Measurements from ENCODE around the gene OLIG2.

The OLIG2 gene

DNA sequence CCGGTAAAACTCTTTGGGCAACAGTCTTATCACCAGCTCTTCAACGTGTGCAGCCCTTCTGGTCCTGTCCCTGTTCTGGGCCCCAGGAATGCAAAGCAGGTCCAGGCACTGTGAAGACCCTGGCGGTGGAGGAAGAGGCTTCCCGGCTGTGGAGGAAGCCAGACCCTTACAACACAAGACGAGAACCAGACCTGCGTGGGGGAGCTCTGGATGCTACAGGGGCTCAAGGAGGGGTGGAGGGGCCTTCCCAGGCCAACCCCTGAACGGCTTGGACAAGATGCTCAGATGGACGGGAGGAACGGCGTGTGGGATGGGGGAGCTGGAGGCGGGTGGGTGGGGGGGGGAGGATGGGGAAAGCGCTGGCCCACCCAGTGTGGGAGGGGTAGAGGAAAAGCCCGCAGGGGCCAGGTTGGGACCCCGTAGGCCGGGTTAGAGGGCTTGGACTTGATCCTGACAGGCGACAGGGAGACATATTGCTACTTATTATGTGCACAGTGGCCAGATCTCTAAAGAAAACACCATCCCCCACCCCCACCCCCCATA is 5.1 kb upstream of the OLIG2 start:
- no peak for DNase-seq

DNA sequence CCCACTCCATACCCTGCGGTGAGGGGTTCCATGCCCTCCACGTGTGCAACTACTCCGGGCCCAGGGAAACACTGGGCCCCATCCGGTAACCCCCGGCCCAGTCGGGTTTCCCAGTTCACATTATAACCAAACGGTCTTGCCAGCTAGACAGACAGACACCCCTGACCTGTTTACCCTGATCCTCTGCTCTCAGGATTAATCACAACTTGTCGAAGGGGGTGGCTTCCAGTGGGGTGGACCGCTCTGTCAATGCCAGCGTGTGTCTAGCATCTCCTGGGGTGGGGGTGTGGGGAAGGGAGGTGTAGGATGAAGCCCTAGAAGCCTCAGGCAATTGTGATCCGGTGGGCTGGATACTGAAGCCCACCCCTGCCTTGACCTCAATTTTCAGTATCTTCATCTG is 4.6 kb upstream of the OLIG2 start:
- no peak for DNase-seq

DNA sequence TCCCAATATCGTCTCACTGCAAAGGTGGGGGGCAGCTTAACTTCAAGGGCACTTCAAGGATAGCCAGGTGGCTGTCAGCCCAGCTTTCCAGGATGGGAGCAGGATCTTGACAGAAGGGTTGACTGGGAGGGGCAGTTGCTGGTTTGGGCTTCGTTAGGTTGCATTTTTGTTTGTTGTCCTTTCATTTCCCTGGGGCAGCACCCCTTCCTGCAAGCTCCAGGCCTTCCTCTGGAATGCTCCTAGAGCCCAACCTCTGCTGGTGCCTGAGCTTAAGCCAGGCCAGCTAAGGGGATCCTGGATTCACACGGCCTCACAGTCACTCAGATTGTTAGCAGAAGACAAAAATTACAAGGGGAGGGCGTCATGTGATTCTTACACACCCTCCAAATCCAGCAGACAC is 4.1 kb upstream of the OLIG2 start:
- no peak for DNase-seq

DNA sequence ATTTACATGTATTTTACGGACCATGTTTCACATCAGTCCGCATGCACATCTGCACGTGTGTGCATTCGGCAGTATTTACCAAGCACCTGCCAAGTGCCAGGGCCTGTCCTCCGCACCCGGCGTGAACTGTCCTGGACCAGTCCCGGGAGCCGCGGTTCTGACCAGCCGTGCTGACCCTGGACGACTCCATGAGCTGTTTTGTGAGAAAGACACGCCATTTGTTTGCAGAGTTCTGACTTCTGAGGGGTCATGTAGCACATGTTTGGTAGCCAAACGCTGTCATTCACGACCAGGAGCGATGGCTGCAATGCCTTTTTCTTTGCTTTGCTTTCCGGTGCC is 3.3 kb upstream of the OLIG2 start:
- DNase-seq = no peak

DNA sequence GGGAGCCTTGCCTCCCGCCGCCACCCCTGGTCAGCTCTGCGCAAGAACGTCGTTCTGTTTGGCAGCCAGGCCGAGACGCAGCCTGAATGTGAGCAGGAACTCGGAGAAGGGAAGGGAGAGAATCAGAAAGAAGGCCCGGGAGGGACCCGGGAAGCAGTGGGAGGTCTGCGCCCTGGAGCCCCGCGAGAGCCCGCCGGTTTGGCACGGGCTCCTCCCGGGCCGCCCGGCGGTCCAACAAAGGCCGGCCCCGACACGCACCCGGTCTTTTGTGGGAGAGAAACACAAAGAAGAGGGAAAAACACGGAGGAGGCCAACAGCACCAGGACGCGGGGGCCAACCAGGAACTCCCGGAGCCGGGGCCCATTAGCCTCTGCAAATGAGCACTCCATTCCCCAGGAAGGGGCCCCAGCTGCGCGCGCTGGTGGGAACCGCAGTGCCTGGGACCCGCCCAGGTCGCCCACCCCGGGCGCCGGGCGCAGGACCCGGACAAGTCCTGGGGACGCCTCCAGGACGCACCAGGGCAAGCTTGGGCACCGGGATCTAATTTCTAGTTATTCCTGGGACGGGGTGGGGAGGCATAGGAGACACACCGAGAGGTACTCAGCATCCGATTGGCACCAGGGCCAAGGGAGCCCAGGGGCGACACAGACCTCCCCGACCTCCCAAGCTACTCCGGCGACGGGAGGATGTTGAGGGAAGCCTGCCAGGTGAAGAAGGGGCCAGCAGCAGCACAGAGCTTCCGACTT is 2.7 kb upstream of the OLIG2 start:
- no peak for DNase-seq

DNA sequence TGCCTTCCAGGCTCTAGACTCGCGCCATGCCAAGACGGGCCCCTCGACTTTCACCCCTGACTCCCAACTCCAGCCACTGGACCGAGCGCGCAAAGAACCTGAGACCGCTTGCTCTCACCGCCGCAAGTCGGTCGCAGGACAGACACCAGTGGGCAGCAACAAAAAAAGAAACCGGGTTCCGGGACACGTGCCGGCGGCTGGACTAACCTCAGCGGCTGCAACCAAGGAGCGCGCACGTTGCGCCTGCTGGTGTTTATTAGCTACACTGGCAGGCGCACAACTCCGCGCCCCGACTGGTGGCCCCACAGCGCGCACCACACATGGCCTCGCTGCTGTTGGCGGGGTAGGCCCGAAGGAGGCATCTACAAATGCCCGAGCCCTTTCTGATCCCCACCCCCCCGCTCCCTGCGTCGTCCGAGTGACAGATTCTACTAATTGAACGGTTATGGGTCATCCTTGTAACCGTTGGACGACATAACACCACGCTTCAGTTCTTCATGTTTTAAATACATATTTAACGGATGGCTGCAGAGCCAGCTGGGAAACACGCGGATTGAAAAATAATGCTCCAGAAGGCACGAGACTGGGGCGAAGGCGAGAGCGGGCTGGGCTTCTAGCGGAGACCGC is 2.0 kb upstream of the OLIG2 start:
- DNase-seq = no peak

DNA sequence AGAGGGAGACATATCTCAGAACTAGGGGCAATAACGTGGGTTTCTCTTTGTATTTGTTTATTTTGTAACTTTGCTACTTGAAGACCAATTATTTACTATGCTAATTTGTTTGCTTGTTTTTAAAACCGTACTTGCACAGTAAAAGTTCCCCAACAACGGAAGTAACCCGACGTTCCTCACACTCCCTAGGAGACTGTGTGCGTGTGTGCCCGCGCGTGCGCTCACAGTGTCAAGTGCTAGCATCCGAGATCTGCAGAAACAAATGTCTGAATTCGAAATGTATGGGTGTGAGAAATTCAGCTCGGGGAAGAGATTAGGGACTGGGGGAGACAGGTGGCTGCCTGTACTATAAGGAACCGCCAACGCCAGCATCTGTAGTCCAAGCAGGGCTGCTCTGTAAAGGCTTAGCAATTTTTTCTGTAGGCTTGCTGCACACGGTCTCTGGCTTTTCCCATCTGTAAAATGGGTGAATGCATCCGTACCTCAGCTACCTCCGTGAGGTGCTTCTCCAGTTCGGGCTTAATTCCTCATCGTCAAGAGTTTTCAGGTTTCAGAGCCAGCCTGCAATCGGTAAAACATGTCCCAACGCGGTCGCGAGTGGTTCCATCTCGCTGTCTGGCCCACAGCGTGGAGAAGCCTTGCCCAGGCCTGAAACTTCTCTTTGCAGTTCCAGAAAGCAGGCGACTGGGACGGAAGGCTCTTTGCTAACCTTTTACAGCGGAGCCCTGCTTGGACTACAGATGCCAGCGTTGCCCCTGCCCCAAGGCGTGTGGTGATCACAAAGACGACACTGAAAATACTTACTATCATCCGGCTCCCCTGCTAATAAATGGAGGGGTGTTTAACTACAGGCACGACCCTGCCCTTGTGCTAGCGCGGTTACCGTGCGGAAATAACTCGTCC is 1.3 kb upstream of the OLIG2 start:
- DNase-seq = no peak

DNA sequence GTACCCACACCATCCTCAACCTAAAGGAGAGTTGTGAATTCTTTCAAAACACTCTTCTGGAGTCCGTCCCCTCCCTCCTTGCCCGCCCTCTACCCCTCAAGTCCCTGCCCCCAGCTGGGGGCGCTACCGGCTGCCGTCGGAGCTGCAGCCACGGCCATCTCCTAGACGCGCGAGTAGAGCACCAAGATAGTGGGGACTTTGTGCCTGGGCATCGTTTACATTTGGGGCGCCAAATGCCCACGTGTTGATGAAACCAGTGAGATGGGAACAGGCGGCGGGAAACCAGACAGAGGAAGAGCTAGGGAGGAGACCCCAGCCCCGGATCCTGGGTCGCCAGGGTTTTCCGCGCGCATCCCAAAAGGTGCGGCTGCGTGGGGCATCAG is 638 bp upstream of the OLIG2 start:
- DNase-seq = no peak

DNA sequence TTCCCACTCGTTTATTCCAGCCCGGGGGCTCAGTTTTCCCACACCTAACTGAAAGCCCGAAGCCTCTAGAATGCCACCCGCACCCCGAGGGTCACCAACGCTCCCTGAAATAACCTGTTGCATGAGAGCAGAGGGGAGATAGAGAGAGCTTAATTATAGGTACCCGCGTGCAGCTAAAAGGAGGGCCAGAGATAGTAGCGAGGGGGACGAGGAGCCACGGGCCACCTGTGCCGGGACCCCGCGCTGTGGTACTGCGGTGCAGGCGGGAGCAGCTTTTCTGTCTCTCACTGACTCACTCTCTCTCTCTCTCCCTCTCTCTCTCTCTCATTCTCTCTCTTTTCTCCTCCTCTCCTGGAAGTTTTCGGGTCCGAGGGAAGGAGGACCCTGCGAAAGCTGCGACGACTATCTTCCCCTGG is 716 bp downstream of the OLIG2 start:
- no peak for DNase-seq

DNA sequence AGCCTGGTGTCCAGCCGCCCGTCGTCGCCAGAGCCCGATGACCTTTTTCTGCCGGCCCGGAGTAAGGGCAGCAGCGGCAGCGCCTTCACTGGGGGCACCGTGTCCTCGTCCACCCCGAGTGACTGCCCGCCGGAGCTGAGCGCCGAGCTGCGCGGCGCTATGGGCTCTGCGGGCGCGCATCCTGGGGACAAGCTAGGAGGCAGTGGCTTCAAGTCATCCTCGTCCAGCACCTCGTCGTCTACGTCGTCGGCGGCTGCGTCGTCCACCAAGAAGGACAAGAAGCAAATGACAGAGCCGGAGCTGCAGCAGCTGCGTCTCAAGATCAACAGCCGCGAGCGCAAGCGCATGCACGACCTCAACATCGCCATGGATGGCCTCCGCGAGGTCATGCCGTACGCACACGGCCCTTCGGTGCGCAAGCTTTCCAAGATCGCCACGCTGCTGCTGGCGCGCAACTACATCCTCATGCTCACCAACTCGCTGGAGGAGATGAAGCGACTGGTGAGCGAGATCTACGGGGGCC is 1.2 kb downstream of the OLIG2 start:
- DNase-seq = no peak

DNA sequence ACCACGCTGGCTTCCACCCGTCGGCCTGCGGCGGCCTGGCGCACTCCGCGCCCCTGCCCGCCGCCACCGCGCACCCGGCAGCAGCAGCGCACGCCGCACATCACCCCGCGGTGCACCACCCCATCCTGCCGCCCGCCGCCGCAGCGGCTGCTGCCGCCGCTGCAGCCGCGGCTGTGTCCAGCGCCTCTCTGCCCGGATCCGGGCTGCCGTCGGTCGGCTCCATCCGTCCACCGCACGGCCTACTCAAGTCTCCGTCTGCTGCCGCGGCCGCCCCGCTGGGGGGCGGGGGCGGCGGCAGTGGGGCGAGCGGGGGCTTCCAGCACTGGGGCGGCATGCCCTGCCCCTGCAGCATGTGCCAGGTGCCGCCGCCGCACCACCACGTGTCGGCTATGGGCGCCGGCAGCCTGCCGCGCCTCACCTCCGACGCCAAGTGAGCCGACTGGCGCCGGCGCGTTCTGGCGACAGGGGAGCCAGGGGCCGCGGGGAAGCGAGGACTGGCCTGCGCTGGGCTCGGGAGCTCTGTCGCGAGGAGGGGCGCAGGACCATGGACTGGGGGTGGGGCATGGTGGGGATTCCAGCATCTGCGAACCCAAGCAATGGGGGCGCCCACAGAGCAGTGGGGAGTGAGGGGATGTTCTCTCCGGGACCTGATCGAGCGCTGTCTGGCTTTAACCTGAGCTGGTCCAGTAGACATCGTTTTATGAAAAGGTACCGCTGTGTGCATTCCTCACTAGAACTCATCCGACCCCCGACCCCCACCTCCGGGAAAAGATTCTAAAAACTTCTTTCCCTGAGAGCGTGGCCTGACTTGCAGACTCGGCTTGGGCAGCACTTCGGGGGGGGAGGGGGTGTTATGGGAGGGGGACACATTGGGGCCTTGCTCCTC is 1.9 kb downstream of the OLIG2 start:
- DNase-seq = no peak

DNA sequence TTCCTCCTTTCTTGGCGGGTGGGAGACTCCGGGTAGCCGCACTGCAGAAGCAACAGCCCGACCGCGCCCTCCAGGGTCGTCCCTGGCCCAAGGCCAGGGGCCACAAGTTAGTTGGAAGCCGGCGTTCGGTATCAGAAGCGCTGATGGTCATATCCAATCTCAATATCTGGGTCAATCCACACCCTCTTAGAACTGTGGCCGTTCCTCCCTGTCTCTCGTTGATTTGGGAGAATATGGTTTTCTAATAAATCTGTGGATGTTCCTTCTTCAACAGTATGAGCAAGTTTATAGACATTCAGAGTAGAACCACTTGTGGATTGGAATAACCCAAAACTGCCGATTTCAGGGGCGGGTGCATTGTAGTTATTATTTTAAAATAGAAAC is 2.5 kb downstream of the OLIG2 start:
- DNase-seq = no peak

DNA sequence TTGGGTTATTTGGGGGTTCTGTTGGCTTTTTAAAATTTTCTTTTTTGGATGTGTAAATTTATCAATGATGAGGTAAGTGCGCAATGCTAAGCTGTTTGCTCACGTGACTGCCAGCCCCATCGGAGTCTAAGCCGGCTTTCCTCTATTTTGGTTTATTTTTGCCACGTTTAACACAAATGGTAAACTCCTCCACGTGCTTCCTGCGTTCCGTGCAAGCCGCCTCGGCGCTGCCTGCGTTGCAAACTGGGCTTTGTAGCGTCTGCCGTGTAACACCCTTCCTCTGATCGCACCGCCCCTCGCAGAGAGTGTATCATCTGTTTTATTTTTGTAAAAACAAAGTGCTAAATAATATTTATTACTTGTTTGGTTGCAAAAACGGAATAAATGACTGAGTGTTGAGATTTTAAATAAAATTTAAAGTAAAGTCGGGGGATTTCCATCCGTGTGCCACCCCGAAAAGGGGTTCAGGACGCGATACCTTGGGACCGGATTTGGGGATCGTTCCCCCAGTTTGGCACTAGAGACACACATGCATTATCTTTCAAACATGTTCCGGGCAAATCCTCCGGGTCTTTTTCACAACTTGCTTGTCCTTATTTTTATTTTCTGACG is 3.1 kb downstream of the OLIG2 start:
- no peak for DNase-seq

DNA sequence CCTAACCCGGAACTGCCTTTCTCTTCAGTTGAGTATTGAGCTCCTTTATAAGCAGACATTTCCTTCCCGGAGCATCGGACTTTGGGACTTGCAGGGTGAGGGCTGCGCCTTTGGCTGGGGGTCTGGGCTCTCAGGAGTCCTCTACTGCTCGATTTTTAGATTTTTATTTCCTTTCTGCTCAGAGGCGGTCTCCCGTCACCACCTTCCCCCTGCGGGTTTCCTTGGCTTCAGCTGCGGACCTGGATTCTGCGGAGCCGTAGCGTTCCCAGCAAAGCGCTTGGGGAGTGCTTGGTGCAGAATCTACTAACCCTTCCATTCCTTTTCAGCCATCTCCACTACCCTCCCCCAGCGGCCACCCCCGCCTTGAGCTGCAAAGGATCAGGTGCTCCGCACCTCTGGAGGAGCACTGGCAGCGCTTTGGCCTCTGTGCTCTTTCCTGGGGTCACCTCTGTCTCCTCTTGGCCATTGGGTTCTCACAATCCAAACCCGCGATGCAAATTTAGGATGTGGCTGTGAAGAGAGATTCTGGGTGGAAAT is 3.7 kb downstream of the OLIG2 start:
- DNase-seq = no peak

DNA sequence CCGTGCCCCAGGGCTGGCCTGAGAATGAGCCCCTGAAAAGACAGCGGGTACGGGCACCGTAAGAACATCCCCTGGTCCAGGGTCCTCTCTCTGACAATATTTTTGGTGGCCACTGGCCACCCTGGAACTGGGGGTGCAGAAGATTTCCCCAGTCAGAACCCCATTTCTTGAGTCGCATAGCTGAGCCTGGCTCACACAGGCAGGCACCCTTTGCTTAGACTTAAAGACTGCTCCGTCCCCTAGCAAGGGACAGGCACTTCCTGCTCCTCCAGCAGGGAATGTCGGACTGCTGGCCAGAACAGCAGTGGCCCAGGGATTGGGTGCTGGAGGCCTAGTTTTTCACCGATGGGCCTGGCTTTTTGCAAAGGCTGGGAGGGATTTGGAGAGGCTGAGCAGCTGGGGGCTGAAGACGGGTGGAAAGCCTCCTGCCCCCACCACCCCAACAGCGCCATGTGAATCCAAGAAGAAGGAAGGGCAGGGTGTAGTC is 4.3 kb downstream of the OLIG2 start:
- DNase-seq = no peak

DNA sequence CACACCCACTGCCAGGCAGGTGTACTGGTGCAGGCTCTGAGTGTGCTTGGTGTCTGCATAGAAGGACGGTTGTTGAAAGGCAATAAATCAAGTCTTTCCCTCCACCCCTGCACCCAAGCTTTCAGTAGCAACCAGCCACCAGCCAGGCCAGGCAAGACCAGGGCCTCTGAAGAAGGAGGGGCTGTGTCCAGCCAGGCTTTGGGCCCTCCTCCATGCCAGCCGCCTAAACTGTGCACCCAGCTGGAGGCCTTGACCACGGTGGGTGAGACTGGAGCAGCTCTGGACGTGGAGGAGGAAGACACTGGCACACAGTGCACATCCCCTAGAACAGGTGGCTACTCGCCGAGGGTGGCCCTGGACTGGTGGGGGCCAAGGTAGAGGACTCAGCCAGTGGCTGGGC is 4.9 kb downstream of the OLIG2 start:
- no peak for DNase-seq

DNA sequence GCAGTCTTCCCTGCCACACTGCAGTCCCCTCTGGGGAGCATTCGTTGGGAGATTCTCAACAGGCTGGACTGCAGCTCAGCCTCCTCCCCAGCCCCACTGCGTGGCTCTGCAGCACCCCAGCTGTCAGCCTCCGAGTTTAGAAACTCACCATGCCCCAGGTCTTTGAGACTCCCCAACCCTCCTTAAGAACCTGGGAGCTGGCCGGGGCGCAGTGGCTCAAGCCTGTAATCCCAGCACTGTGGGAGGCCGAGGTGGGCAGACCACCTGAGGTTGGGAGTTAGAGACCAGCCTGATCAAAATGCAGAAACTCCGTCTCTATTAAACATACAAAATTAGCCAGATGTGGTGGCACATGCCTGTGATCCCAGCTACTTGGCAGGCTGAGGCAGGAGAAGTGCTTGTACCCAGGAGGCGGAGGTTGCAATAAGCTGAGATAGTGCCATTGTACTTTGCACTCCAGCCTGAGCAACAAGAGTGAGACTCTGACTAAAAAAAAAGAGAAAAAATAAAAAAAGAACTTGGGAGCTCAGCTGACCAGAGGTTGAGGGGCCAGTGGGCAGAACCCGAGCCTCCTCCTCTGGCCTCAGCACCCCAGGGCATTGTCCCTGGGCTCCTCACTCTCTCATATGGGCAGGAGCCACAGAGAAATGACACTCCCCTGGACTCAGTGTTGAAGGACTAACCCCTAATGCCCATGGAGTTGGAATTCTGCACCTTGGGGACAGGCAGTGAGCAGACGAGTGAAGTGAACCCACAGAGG is 5.6 kb downstream of the OLIG2 start:
- no peak for DNase-seq

DNA sequence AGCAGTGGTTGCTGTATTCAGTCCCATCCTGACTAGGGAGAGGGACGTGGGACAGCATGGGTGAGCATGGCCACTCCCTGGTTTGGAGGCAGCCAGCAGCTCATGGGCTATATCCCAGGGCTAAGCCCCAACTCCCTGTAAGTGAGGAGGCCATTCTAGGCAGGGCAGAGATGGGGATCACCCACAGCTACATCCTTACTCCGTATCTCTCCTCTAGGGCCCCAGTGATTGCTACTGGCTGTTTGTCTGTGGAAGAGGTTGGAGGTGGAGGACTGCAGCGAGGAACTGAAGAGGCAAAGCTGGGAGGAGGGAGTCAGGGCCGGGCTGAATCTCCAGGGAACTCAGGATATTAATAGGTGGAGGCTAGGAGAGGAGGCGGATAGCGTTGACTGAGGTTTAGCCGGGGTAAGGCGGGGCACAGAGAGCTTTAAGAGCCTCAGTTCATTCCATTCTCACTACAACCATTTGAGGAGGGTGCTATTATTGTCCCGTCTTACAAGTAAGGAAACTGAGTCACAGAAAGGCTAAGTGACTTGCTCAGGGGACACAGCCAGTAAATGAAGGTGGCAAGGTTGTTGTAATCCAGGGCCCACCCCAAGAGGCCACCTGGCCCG is 6.8 kb downstream of the OLIG2 start:
- no peak for DNase-seq

DNA sequence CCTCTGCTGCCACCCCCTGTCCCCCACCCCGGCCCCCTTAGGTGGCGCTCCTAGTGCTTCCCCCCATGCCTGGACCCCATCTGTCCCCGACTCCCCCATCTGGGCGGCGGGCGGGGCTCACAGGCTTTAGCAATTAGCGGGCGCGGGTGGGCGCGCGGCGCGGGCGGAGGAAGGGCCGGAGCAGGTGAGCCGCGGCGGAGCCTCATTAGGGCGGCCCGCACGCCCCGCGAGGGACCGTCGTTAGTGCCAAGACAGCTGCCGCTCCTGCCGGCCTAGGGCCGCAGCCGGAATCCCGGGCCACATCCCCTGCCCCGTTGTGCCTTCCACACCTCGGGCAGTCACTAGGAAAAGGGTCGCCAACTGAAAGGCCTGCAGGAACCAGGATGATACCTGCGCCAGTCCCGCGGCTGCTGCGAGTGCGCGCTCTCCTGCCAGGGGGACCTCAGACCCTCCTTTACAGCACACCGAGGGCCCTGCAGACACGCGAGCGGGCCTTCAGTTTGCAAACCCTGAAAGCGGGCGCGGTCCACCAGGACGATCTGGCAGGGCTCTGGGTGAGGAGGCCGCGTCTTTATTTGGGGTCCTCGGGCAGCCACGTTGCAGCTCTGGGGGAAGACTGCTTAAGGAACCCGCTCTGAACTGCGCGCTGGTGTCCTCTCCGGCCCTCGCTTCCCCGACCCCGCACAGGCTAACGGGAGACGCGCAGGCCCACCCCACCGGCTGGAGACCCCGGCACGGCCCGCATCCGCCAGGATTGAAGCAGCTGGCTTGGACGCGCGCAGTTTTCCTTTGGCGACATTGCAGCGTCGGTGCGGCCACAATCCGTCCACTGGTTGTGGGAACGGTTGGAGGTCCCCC is 7.6 kb downstream of the OLIG2 start:
- DNase-seq = no peak
